HG02870 (cell line): ENCODE results near the gene LTO1.
"Not testable (repeated sequence)": the region's sequence is repeated elsewhere in the genome, so short reads cannot be mapped to it uniquely, and the experiment has no call there.

Source experiments
- ATAC-seq: cut with Tn5 transposase; IDR thresholded peaks from one replicate; pipeline ENCODE4 v1.9.1; 2021; ENCODE audit warnings: mild to moderate bottlenecking, moderate library complexity; ENCODE audit not compliant: unreplicated experiment

Gene LTO1

DNA sequence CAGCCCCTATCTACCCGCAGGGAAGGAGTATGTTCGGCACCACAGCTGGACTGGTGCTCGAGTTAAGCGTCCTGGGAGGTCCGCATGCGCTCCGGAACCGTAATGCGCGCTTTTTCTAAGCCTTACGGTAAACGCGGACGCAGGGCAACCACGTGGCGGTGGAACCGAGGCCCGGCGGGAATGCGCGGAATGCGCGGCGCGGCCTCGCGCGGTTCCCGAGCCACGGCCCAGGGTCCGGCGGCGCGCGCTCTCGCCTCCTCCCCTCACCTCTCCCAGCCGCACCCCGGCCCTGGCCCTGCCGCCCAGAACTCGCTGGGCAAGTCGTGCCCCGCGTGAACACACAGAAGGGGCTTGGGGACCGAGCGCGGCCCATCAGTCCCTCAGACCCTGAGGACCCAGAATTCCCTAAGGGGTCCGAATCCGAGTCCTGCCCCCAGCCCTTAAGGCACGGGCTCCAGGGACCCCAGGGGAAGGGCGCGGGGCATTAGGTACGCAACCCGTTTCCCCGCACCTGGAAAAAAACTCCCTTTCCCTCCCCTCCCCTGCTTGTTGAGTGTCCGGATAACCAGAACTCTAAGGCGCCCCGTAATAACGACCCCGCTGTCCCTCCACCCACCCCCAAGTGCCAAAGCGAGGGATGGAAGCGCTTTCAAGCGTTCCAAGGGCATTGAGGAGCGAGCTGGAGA lies 38.5 kb downstream of the LTO1 start:
- ATAC-seq: no peak

DNA sequence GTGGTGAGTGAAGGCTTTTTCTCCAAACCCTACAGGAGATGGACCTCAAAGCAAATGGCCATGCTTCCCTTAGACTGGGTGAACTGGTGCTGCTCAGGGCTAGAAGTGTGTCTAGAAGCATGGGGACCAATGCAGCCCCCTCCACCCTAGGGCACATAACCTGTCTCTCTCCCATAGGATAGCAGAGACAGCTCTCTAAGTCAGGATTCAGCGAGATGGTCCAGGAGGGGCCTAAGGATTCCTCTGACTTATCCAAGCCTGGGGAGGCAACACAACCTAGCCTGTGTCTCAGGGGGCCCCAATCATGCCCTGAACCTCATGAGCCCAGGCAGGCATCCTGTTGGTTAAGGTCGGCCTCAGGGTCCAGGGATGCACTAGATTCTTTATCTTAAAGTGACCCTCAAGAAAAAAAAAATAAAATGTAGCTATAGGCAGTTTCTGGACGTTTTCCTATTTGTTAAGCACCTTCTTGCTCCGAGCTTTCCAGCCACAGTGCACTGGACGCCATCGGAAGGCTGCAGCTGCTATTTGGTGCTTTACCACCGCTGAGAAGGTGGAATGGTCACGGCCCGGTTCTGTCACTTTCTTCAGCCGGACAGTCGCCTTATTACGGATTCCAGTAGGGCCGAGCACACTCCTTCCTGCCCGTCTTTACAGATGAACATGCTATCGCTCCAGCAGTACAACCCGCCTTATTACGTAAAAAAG lies 39.2 kb downstream of the LTO1 start:
- ATAC-seq: no peak

DNA sequence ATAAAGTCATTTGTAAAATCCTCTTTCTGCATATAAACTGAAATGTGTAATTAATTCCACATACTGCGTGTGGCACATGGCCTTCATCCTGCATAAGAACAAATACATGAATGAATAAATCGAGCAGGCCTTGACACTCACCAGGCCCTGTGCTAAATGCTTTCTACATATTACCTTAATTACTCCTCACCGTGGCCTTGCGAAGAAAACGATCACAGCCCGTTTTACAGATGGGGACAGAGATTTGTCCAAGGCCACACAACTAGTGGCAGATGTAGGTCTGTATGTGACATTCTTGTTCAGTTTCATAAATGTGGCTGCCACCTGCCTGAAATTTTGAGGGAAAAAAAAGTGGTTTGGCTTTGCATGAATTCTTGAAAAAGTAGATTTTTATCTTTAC lies 40.0 kb downstream of the LTO1 start:
- ATAC-seq: no peak

DNA sequence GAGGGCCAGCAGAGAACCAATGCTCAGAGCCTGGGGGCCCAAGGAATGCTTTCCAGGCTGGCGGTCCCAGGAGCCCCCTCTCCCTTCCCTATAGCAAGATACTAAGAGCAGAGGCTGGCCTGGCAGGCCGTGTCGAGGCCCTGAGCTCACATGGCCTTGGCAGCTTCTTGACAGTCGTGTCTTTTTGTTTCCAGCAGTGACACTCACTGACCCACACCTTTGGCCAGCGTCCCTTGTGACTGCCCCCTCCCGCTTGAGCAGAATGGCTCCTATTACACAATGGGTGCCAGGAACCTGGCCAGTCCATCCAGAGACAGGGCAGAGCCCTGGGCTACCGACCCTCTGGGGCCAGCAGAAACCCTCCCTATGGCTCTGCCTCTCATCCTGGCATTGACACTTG lies 40.6 kb downstream of the LTO1 start:
- ATAC-seq: no peak

DNA sequence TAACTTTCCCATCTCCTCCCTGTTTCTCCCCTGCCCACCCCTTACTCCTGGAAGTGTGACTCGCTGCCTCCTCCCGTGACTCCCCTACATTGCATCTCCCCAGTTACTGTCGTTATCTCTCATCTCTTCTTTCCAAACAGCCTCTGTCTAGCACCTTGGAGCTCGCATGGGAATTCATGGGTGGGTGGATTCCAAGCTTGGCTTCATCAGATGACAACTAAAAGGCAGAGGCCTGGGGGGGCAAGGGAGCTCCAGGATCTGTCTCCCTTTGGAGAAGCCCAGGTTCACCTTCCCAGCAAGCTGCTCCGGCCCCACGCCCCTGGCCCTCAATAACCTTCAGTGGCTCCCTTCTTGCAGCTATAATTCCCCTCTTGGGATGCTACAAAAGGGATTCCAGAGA lies 41.1 kb downstream of the LTO1 start:
- ATAC-seq: no peak

DNA sequence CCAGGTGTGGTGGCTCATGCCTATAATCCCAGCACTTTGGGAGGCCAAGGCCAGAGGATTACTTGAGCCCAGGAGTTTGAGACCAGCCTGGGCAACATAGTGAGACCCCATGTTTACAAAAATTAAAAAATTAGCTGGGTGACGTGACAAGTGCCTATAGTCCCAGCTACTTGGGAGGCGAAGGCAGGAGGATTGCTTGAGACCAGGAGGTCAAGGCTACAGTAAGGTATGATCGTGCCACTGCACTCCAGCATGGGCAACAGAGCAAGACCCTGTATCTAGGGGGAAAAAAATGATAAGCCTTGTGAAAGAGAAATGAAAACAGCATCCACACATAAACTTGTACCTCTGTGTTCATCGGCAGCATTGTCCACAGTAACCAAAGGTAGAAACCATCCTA lies 42.3 kb downstream of the LTO1 start:
- ATAC-seq: no peak

DNA sequence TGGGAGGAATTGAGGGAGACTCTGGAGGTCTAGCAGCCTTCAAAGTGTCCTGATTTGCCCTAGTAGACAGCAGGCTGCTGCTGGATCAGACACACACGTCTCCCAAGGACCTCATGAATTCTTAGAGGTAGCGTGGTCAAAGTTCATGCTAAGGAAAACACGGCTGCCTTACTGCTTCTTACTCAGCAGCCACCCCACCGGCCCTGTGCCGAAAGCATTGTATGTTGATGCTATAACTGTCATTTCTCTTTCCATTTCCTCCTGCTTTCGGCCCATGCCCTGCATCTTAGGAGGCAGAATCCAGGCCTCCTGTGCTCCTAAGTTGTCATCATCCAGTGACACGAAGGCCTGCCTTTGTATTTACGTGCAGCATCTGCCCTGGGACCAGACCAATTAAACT lies 44.7 kb downstream of the LTO1 start:
- ATAC-seq: no peak

DNA sequence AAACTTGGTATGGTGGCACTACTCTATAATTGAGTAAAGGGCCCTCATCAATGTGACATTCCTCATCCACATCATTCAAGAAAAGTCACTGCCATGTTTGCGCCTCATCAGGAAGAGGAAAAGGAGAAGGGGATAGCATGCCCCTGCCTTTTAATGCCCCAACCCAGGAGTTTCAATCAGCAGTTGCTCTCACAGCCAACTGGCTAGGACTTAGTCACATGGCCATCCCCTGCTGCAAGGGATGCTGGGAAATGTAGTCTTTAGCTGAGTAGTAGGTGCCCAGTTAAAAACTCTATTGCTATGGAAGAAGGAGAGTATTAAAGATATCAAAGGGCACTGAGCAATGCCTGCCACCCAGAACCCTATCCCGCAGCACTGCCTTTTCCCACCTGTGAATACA lies 45.1 kb downstream of the LTO1 start:
- ATAC-seq: no peak

DNA sequence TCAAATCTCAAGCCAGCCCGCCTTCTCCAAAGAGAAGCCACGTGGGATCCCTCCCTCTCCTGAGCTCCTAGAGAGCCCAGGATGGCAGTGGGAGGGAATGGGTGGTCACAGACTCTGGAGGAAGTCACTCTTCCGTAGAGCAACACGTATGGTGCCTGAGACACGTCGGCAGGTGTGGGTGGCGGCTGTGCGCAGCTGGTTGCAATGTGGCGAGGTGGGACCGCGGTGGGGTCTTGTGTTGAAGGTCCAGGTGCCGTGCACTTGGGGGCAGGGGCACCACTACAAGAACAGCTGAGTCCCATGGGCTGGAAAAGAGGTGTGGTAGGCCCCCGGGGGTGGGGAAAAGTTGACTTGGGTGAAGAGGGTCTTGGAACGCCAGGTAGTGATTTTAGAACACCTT lies 47.6 kb downstream of the LTO1 start:
- no peak for ATAC-seq

DNA sequence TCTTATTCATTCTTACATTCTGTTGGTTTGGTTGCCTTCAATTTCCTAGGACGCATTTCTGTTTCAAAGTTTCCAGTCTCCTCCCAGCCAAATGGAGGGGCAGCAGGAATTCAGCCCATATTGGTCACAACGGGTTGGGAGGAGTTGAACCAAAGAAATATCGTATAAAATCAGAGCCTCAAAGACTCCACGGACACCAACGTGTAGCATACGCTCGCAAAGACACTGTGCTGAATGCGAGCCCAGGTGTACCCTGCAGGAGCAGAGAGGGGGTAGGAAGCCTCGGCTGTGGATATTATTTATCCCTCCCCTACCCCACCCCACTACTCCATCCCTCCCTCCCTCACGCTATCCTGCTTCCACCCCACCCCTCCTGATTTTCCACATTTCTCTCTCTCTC lies 49.7 kb downstream of the LTO1 start:
- ATAC-seq: no peak

DNA sequence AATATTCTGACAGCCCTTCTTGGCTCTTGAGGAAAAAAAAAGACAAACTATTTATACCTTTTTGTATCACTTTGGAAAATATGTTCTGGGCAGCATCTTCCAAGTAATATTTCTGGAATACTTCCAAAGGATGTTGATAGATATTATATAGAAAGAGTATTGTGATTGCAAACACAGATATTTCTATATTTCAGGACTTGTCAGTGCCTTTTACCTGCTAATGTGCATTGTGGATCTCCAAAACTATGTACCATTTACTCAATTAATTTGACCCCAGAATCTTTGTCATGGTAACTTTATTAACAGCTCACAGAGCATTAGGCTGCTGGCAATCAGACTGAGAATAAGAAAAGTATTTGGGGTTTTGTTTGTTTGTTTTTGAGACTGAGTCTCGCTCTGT lies 50.9 kb downstream of the LTO1 start:
- ATAC-seq: no peak

DNA sequence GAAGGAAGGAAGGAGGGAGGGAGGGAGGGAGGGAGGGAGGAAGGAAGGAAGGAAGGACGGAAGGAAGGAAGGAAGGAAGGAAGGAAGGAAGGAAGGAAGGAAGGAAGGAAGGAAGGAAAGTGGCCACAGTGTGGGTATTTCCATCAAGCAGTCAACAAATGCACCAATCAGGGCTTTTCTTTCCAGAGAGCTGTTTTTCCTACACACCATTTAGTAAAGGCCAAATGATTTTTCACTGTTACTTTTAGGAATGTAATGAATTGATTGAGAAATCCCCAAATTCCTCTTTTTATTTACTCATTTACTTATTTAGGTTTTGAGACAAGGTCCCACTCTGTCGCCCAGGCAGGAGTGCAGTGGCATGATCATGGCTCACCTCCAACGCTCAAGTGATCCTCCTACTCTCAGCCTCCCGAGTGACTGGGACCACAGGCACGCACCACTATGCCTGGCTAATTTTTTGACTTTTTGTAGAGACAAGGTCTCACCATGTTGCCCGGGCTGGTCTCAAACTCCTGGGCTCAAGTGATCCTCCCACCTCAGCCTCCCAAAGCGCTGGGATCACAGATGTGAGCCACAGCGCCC lies 53.0 kb downstream of the LTO1 start:
- ATAC-seq: not testable (repeated sequence)

DNA sequence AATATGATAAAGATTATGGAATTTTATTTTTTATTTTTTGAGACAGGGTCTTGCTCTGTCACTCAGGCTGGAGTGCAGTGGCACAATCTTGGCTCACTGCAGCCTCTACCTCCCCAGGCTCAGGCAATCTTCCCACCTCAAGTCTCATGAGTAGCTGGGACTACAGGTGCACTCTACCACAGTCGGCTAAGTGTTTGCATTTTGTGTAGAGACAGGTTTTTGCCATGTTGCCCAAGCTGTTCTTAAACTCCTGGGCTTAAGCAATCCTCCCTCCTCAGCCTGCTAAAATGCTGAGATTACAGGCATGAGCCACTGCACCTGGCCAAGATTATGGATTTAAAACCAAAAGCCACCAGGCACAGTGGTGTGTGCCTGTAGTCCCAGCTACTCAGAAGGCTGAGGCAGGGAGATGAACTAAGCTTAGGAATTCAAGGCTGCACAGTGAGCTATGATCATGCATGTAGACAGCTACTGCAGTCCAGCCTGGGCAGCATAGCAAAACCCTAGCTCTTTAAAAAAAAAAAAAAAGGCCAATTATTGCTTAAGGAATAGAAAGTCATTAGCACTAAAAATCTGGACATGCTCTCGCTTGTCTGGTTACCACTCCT lies 54.4 kb downstream of the LTO1 start:
- no peak for ATAC-seq

DNA sequence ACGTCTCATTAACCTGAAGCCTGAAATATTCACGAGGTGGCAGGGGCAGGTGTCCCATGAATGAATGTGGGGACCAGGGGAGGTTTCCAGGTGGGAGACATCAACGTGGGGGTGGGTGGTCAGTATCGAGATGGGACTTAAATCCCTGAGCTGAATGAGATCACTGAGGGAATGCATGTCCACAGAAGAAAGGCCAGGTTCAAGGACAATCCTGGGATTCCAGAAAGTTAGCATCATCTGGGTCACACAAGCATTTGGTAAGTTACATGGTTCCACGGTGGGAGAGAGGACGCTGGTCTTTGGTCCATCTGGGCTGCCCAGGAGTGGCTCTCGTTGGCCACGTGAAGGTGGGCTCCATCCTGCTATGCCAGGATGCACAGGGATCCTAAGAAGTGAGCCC lies 56.9 kb downstream of the LTO1 start:
- ATAC-seq: no peak

DNA sequence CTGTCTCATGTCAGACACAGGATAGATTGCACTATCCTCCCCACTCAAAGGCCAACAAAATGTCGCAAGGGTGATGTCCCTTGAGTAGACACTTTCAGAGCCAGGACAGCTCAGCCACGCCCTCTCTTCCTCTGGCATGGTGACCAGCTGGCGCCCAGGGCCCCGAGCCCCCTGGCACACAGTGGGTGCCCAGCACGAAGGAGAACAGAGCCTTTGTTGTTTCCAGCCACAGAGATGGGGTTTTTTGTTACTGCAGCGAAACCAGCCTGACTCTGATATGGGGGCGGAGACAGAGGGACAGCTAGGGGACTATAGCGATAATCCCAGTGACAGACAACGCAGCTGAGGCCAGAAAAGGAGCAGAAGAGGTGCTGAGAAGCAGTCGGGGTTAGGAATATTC lies 57.5 kb downstream of the LTO1 start:
- ATAC-seq: no peak

DNA sequence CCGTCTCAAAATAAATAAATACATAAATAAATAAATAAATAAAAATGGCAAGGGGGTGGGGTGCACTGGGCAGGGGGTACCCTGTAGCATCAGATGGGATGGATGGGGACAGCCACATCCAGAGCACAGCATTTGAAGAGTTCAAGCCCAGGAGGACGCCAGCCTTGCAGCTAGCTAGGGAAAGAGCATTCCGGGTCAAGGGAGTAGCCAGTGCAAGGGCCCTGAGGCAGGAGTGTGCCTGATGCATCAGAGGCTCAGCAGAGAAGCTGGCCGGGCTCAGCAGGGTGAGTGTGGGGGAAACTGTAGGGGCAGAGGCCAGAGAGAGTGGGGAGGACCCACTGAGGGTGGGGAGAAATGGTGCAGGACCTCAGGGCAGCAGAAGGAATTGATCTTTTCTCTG lies 57.9 kb downstream of the LTO1 start:
- no peak for ATAC-seq
